Lung (tissue), 12 donors: Measurements from ENCODE around the gene CEP170. TPM values are rescaled to one million over a fixed set of nuclear protein-coding genes. Genes with fewer than 3 reads are reported as not detected.

ENCODE experiments used
- ATAC-seq: fragments of 200-7000 bp; cut with Tn5 transposase; one replicate; pipeline ENCODE4 v1.9.1; 2020; ENCODE audit warnings: moderate number of reproducible peaks; ENCODE audit not compliant: insufficient read depth, low FRiP score
- DNase-seq, 3 donors: peaks; one replicate each; pipeline ENCODE4 v3.0.0-alpha.2; 2013 to 2017
- H3K27ac ChIP-seq, 2 donors: one replicate each; pipeline ENCODE4 v1.5.1; 2013; ENCODE audit warnings: mild to moderate bottlenecking in 2 of 2, moderate library complexity in 2 of 2, control low read depth in 1 of 2, inconsistent platforms in 1 of 2, low read depth in 1 of 2, low read length in 1 of 2
- H3K27me3 ChIP-seq, 3 donors: one replicate each; pipeline ENCODE4 v1.5.1; 2013; ENCODE audit warnings: low read length in 2 of 3; ENCODE audit not compliant: control insufficient read depth in 3 of 3, insufficient read depth in 3 of 3
- H3K36me3 ChIP-seq, 4 donors: one replicate each; pipeline ENCODE4 v1.5.1; 2013; ENCODE audit warnings: low read length in 4 of 4, mild to moderate bottlenecking in 1 of 4, moderate library complexity in 1 of 4; ENCODE audit not compliant: control insufficient read depth in 4 of 4, insufficient read depth in 4 of 4
- H3K4me1 ChIP-seq, 5 donors: one replicate each; pipeline ENCODE4 v1.5.1; 2013; ENCODE audit warnings: low read length in 5 of 5, mild to moderate bottlenecking in 2 of 5, moderate library complexity in 1 of 5; ENCODE audit not compliant: control insufficient read depth in 5 of 5, insufficient read depth in 5 of 5
- H3K4me3 ChIP-seq: one replicate; pipeline ENCODE4 v1.5.1; 2013; ENCODE audit warnings: mild to moderate bottlenecking, control low read depth, moderate library complexity
- H3K9ac ChIP-seq, 2 donors: one replicate each; pipeline ENCODE4 v1.5.1; 2013; ENCODE audit warnings: low read length in 2 of 2, control low read depth in 1 of 2; ENCODE audit not compliant: insufficient read depth in 1 of 2
- H3K9me3 ChIP-seq, 4 donors: one replicate each; pipeline ENCODE4 v1.5.1; 2013; ENCODE audit warnings: low read length in 3 of 4, mild to moderate bottlenecking in 1 of 4, moderate library complexity in 1 of 4; ENCODE audit not compliant: control insufficient read depth in 4 of 4, insufficient read depth in 3 of 4
- WGBS, 2 donors: extraction: QIAGEN DNeasy Blood & Tissue Kit; methylation state at CpG; one replicate each; pipeline ENCODE4 v1.1.7; 2013; 5-methylcytosine and 5-hydroxymethylcytosine counted together
- polyA plus RNA-seq, 2 donors: library from polyadenylated mRNA; stranded (reverse); fragments of 200-250 nt; gene quantifications; one replicate each; pipeline ENCODE4 v1.2.1, GENCODE V29; 2013
- total RNA-seq, 2 donors: library from RNA; depleted of rRNA in 1 of 2; stranded (reverse); fragments of >200 nt in 1 of 2; gene quantifications; one replicate each; pipeline ENCODE4 v1.2.1, GENCODE V29; 2014 to 2021
- TF ChIP-seq, protein P1 (sequence below): IDR thresholded peaks from 2 replicates; pipeline ENCODE4 v1.5.1; 2012; ENCODE audit warnings: mild to moderate bottlenecking; ENCODE audit errors: control extremely low read depth, extremely low read depth
- donor health status: control.
- donor health status: control.
- donor health status: Bipolar disorder and iron deficiency.
- donor health status: healthy.
- donor health status: DM: yes; HTN: yes; CAD: no.

The CEP170 gene
- total and polyA plus RNA-seq, 4 donors = 24.2 to 113 (median 55.8) TPM

DNA sequence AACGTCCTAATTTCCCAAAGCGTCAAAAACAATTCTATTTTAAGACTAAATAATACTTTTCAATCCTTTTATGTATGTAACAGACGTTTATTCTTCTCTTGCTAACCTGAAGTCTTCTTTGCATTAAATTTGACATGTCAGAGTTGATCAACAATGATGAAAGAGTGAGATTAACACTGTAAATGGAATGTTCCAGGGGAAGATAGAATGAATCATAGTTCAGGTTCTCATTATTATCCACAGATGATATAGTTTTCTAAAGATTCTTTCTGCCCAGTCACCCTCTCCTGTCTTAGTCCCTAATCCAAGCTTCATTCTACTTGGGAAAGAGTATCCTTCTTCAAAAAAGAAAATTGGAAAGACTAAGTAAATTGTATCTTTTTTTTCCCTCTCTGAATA, 39.6 kb upstream of the CEP170 start:
- DNase-seq (no peak), ATAC-seq (no peak)
- Histone ChIP-seq H3K27ac (no peak overlapping the region), H3K27me3 (no peaks in the 10 kb centered on the region), H3K9ac (no peak overlapping the region), H3K4me3 (no peak overlapping the region), H3K36me3 (peaks cover 4 to 23% (median 14%) of the 10 kb centered on the region in 4 donors), H3K9me3 (no peaks in the 10 kb centered on the region), H3K4me1 (no peaks in the 10 kb centered on the region)
- WGBS, 2 donors = 79 to 93% methylated on average over 3 of the region's 3 CpGs
- TF ChIP-seq, protein P1, sequence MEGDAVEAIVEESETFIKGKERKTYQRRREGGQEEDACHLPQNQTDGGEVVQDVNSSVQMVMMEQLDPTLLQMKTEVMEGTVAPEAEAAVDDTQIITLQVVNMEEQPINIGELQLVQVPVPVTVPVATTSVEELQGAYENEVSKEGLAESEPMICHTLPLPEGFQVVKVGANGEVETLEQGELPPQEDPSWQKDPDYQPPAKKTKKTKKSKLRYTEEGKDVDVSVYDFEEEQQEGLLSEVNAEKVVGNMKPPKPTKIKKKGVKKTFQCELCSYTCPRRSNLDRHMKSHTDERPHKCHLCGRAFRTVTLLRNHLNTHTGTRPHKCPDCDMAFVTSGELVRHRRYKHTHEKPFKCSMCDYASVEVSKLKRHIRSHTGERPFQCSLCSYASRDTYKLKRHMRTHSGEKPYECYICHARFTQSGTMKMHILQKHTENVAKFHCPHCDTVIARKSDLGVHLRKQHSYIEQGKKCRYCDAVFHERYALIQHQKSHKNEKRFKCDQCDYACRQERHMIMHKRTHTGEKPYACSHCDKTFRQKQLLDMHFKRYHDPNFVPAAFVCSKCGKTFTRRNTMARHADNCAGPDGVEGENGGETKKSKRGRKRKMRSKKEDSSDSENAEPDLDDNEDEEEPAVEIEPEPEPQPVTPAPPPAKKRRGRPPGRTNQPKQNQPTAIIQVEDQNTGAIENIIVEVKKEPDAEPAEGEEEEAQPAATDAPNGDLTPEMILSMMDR = no peak

GRCh38 chr1:243293941-243294722, 39.1 kb upstream of the CEP170 start:
- Histone ChIP-seq H3K27ac (no peak overlapping the region), H3K4me1 (no peaks in the 10 kb centered on the region), H3K27me3 (no peaks in the 10 kb centered on the region), H3K9me3 (no peaks in the 10 kb centered on the region), H3K36me3 (peaks cover 2 to 19% (median 15%) of the 10 kb centered on the region in 4 donors), H3K9ac (no peak overlapping the region), H3K4me3 (no peak overlapping the region)
- no peak for ATAC-seq
- TF ChIP-seq, protein P1 = no peak
- DNase-seq = no peak
- 52 to 70% methylated on average over 4 of the region's 4 CpGs for WGBS, 2 donors

- H3K4me1 ChIP-seq = peaks cover 0 to 6% (median 0%) of the 10 kb centered on the region in 5 donors
- 85 to 88% methylated on average over 5 of the region's 5 CpGs for WGBS, 2 donors
- H3K36me3 ChIP-seq = peaks cover 2 to 20% (median 15%) of the 10 kb centered on the region in 4 donors
- H3K9me3 ChIP-seq = no peaks in the 10 kb centered on the region
- no peak overlapping the region for H3K27ac ChIP-seq
- TF ChIP-seq, protein P1 = no peak
- H3K4me3 ChIP-seq = no peak overlapping the region
- ATAC-seq (no peak), DNase-seq (no peak)
- no peaks in the 10 kb centered on the region for H3K27me3 ChIP-seq
- no peak overlapping the region for H3K9ac ChIP-seq
Observed at GRCh38 chr1:243292117-243292516, 37.0 kb upstream of the CEP170 start.
